Endothelial cell of umbilical vein (primary cell): ENCODE data around the gene RBM33. TPM values are rescaled to one million over a fixed set of nuclear protein-coding genes. Genes with fewer than 3 reads are reported as not detected.

Source experiments
- BruUV-seq: library from RNA; stranded (reverse); fragments of 400-500 nt; replicated peaks from 2 replicates; lab custom pipeline; 2021; lab: Mats Ljungman, UMichigan
- CTCF ChIA-PET: fragments of 300-600, 350-600 bp; sonication (Branson Sonifier 250); formaldehyde crosslinking; loops from one replicate; lab custom pipeline; 2021; ENCODE audit warnings: antibody characterized with exemption, inconsistent platforms; lab: Charles Lee
- POLR2A ChIA-PET: fragments of 300-600, 350-600 bp; sonication (Branson Sonifier 250); formaldehyde crosslinking; loops from one replicate; lab custom pipeline; 2021; ENCODE audit warnings: antibody characterized with exemption, inconsistent platforms; lab: Charles Lee
- DNase-seq: peaks from one replicate; pipeline ENCODE4 v3.0.0-alpha.2; 2011; ENCODE audit warnings: low read depth, low spot score
- FAIRE-seq: peaks from 2 replicates; lab custom pipeline; 2011; peaks lifted over from hg19 to GRCh38; lab: Jason Lieb, UNC
- H2AFZ ChIP-seq: 2 replicates; pipeline ENCODE4 v1.6.0; 2012; ENCODE audit warnings: low read depth, low read length, control low read depth, inconsistent platforms
- H3K27ac ChIP-seq: 2 replicates; pipeline ENCODE4 v1.5.1; 2011; ENCODE audit warnings: low read depth, mild to moderate bottlenecking, control low read depth, low read length, moderate library complexity; ENCODE audit not compliant: insufficient read depth
- H3K27me3 ChIP-seq, 2 experiments: 2 replicates each; pipeline versions ENCODE4 v1.6.0 to v1.6.1; 2011; ENCODE audit warnings: low read length in 2 of 2, mixed read lengths in 1 of 2; ENCODE audit not compliant: control insufficient read depth in 2 of 2, insufficient read depth in 2 of 2
- H3K36me3 ChIP-seq, 2 experiments: 2 replicates in 1 of 2; 3 replicates in 1 of 2; pipeline ENCODE4 v1.5.1; 2011; ENCODE audit warnings: low read length in 2 of 2, mild to moderate bottlenecking in 1 of 2, moderate library complexity in 1 of 2; ENCODE audit not compliant: control insufficient read depth in 2 of 2, insufficient read depth in 2 of 2; ENCODE audit errors: extremely low read depth in 1 of 2
- H3K4me1 ChIP-seq: 3 replicates; pipeline ENCODE4 v1.5.1; 2011; ENCODE audit warnings: mild to moderate bottlenecking, low read length; ENCODE audit not compliant: control insufficient read depth, insufficient read depth; ENCODE audit errors: extremely low read depth
- H3K4me2 ChIP-seq: 2 replicates; pipeline ENCODE4 v1.6.1; 2011; ENCODE audit warnings: low read length, control low read depth, mixed read lengths; ENCODE audit not compliant: insufficient read depth
- H3K4me3 ChIP-seq, 3 experiments: fragments of 200-600 bp in 1 of 3; sonication (generic), shearing (Covaris generic) in 1 of 3; replicated peaks in 1 of 3; 2 replicates each; pipeline ENCODE4 v1.5.1; 2011 to 2016; ENCODE audit warnings: control low read depth in 3 of 3, low read length in 3 of 3, mild to moderate bottlenecking in 2 of 3, inconsistent platforms in 1 of 3, low read depth in 1 of 3, moderate library complexity in 1 of 3; ENCODE audit not compliant: insufficient read depth in 1 of 3
- H3K79me2 ChIP-seq: 2 replicates; pipeline ENCODE4 v1.6.0; 2012; ENCODE audit warnings: low read length, inconsistent platforms; ENCODE audit not compliant: control insufficient read depth, insufficient read depth
- H3K9ac ChIP-seq: replicated peaks from 2 replicates; pipeline ENCODE3; 2011; ENCODE audit warnings: low read length, control low read depth; ENCODE audit not compliant: insufficient read depth; ENCODE audit errors: extremely low read depth
- H3K9me1 ChIP-seq: replicated peaks from 3 replicates; pipeline ENCODE4 v1.6.0; 2011; ENCODE audit warnings: mild to moderate bottlenecking, low read length; ENCODE audit not compliant: control insufficient read depth, insufficient read depth; ENCODE audit errors: extremely low read depth
- H3K9me3 ChIP-seq: replicated peaks from 2 replicates; pipeline ENCODE4 v1.5.1; 2012; ENCODE audit warnings: low read length, inconsistent platforms; ENCODE audit not compliant: control insufficient read depth, insufficient read depth
- H4K20me1 ChIP-seq: replicated peaks from 2 replicates; pipeline ENCODE3; 2011; ENCODE audit warnings: mild to moderate bottlenecking, low read length; ENCODE audit not compliant: control insufficient read depth, insufficient read depth; ENCODE audit errors: extremely low read depth
- EZH2 ChIP-seq: IDR thresholded peaks from 2 replicates; pipeline ENCODE4 v1.6.1; 2012; ENCODE audit warnings: borderline replicate concordance, low read depth, mild to moderate bottlenecking, moderate library complexity, low read length, inconsistent platforms; ENCODE audit not compliant: severe bottlenecking
- FOS ChIP-seq: IDR thresholded peaks from 2 replicates; pipeline ENCODE4 v1.6.1; 2011; ENCODE audit warnings: mild to moderate bottlenecking, low read length, moderate library complexity, borderline replicate concordance; ENCODE audit not compliant: insufficient read depth
- GATA2 ChIP-seq: IDR thresholded peaks from 2 replicates; pipeline ENCODE4 v1.7.0; 2011; ENCODE audit warnings: low read depth, mild to moderate bottlenecking, moderate library complexity, mixed read lengths, low read length; ENCODE audit not compliant: insufficient read length, insufficient read depth
- JUN ChIP-seq: IDR thresholded peaks from 2 replicates; pipeline ENCODE4 v1.6.1; 2011; ENCODE audit warnings: borderline replicate concordance, low read depth; ENCODE audit not compliant: insufficient read length, insufficient read depth
- MYC ChIP-seq: IDR thresholded peaks from one replicate; pipeline ENCODE4 v1.6.1; 2011; ENCODE audit warnings: mild to moderate bottlenecking, low read depth, low read length
- POLR2A ChIP-seq: IDR thresholded peaks from 2 replicates; pipeline ENCODE4 v1.6.1; 2012; ENCODE audit warnings: low read depth, mild to moderate bottlenecking, control low read depth, low read length
- POLR2AphosphoS5 ChIP-seq: IDR thresholded peaks from 2 replicates; pipeline ENCODE4 v1.6.1; 2012; ENCODE audit warnings: low read depth, mild to moderate bottlenecking, control low read depth, low read length, moderate library complexity; ENCODE audit not compliant: insufficient read depth
- dilution Hi-C: fragments of 300-500 bp; cut with MboI; formaldehyde crosslinking; loops from one replicate; pipeline ENCODE4 v1.15.0; 2019; ENCODE audit warnings: low sequenced_read_pairs; ENCODE audit not compliant: extremely low pct_ligation_motif_present
- intact Hi-C: fragments of 100-400 bp; cut with micrococcal nuclease; formaldehyde crosslinking; loops from one replicate; pipeline ENCODE4 v1.10.0; 2022
- polyA plus RNA-seq, 4 experiments: library from polyadenylated mRNA; depleted of rRNA in 3 of 4; stranded (reverse) in 3 of 4; unstranded in 1 of 4; fragments of >200 nt; gene quantifications; 2 replicates each; pipeline versions ENCODE4 v1.2.1 to v1.2.3, GENCODE V29; 2011 to 2012; ENCODE audit warnings: missing spikeins in 1 of 4
- total RNA-seq: library from RNA; stranded (reverse); gene quantifications from 2 replicates; pipeline ENCODE4 v1.2.3, GENCODE V29; 2021
- TF ChIP-seq, protein P1 (sequence below), 2 donors: IDR thresholded peaks; 1 replicate in 1 of 2; 2 replicates in 1 of 2; pipeline ENCODE4 v1.5.1; 2011; ENCODE audit warnings: low read length in 2 of 2, mild to moderate bottlenecking in 2 of 2, moderate library complexity in 2 of 2, control low read depth in 1 of 2, inconsistent platforms in 1 of 2, low read depth in 1 of 2; ENCODE audit not compliant: insufficient read depth in 1 of 2; ENCODE audit errors: extremely low read depth in 1 of 2
- TF ChIP-seq, protein P2 (sequence below): IDR thresholded peaks from 2 replicates; pipeline ENCODE4 v1.6.1; 2011; ENCODE audit not compliant: insufficient read depth, insufficient read length

RBM33 gene
- total and polyA plus RNA-seq, 2 donors (not counting 3 experiments of a cell fraction or from before 2014, with no cell fraction given) = 16.2 to 68.2 TPM

DNA sequence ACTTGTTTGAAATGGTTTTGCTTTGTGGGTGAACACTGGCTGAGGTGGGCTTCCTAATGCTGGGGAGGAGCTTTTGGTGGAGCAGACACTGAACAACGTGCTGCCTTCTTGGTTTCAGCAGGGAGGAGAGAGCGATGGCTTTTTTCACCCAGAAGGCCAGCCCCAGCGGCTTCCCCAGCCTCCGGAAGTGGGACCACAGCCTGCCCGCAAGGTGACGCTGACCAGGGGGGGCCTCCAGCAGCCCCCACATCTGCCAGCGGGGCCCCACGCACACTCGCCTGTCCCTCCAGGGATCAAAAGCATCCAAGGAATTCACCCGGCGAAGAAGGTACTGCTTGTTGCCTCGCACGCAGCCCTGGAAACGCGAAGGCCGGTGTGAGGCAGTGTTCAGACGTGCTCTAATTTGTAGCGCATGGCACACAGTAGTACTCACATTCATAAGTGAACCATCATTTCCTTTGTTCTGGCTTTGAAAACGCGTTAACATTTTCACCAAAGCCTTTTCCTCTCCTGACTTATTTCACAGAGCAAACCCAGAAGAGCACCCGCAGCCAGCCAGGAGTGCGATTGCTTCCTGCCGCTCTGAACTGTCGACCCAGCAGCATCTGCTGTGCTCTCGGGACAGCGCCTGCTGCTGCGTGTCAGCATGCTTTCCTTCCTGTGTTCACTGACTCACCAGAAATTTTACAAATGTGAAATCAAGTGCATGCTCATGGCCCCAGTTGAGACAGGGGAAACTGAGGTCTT is 119.4 kb downstream of the RBM33 start:
- H3K27ac ChIP-seq = peak overlapping the region; percentile 69
- TF ChIP-seq MYC (peak; percentile 37), FOS (peak; percentile 61), JUN (peak; percentile 70), POLR2AphosphoS5 (peak; percentile 76), POLR2A (no peak), EZH2 (no peak), GATA2 (no peak)
- TF ChIP-seq, protein P1, sequence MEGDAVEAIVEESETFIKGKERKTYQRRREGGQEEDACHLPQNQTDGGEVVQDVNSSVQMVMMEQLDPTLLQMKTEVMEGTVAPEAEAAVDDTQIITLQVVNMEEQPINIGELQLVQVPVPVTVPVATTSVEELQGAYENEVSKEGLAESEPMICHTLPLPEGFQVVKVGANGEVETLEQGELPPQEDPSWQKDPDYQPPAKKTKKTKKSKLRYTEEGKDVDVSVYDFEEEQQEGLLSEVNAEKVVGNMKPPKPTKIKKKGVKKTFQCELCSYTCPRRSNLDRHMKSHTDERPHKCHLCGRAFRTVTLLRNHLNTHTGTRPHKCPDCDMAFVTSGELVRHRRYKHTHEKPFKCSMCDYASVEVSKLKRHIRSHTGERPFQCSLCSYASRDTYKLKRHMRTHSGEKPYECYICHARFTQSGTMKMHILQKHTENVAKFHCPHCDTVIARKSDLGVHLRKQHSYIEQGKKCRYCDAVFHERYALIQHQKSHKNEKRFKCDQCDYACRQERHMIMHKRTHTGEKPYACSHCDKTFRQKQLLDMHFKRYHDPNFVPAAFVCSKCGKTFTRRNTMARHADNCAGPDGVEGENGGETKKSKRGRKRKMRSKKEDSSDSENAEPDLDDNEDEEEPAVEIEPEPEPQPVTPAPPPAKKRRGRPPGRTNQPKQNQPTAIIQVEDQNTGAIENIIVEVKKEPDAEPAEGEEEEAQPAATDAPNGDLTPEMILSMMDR (IDR thresholded peaks at IDR 0.05; ENCODE audit: extremely low read depth in 1 of 2, insufficient read depth in 1 of 2, low read depth in 1 of 2, low read length in 2 of 2) = no peak
- TF ChIP-seq, protein P2, sequence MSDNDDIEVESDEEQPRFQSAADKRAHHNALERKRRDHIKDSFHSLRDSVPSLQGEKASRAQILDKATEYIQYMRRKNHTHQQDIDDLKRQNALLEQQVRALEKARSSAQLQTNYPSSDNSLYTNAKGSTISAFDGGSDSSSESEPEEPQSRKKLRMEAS = no peak
- no peak overlapping the region for H2AFZ ChIP-seq
- ChIA-PET CTCF (interaction anchor here (1.7 kb wide), 1 partner anchor 165 kb away, joined by 24 read pairs; no protein-coding TSS in a partner anchor), POLR2A (no interaction called here)
- peaks cover 30% of the 10 kb centered on the region for H3K79me2 ChIP-seq
- peak overlapping the region; percentile 32 for H3K4me2 ChIP-seq
- dilution Hi-C loops = no loop called here
- peaks cover 2% of the 10 kb centered on the region for H4K20me1 ChIP-seq
- no peaks in the 10 kb centered on the region for H3K27me3 ChIP-seq
- peak; percentile 81 for FAIRE-seq
- BruUV-seq = TSS peak; percentile 28
- no peaks in the 10 kb centered on the region for H3K9me1 ChIP-seq
- peaks cover 16% of the 10 kb centered on the region for H3K4me1 ChIP-seq
- DNase-seq = peak; percentile 88
- intact Hi-C loops = loop anchor here (1.0 to 10.0 kb wide), 4 partner anchors 120 to 469 kb away; partner anchors contain the start of genes EN2, INSIG1 and RBM33
- H3K9ac ChIP-seq = no peak overlapping the region
- H3K36me3 ChIP-seq = peaks cover 0 to 10% of the 10 kb centered on the region in 2 experiments
- H3K9me3 ChIP-seq = no peaks in the 10 kb centered on the region
- no peak overlapping the region for H3K4me3 ChIP-seq
